Activated T-cell treated with anti-CD3 and anti-CD28 coated beads, Interleukin-2, amount 50 U/mL, for 72 hours (primary cell): Measurements from ENCODE around the gene THRSP. TPM values are rescaled to one million over a fixed set of nuclear protein-coding genes. Genes with fewer than 3 reads are reported as not detected.
A peak's percentile ranks its signal among the peaks of the same experiment; 100 is the strongest.
"Not testable (repeated sequence)": the region's sequence is repeated elsewhere in the genome, so short reads cannot be mapped to it uniquely, and the experiment has no call there.

Source experiments
- ATAC-seq, 2 donors: fragments of 150-1000 bp; cut with Tn5 transposase; replicated peaks in 1 of 2; 2 replicates each; pipeline ENCODE4 v1.10.0; 2021; ENCODE audit warnings: moderate library complexity in 2 of 2, mild to moderate bottlenecking in 1 of 2
- DNase-seq, 2 donors: peaks; one replicate each; pipeline ENCODE4 v3.0.0; 2021 to 2022; ENCODE audit warnings: mixed read lengths in 1 of 2
- H3K27ac Mint-ChIP-seq: one replicate; pipeline ENCODE4 v1.8.0; 2022; ENCODE audit warnings: mild to moderate bottlenecking, moderate library complexity, mixed read lengths
- H3K27me3 Mint-ChIP-seq: one replicate; pipeline ENCODE4 v1.8.0; 2022; ENCODE audit warnings: low read depth, mixed read lengths
- H3K36me3 Mint-ChIP-seq, 2 donors: one replicate each; pipeline ENCODE4 v1.8.0; 2022; ENCODE audit warnings: mixed read lengths in 2 of 2, mild to moderate bottlenecking in 1 of 2; ENCODE audit not compliant: insufficient read depth in 2 of 2
- H3K4me1 Mint-ChIP-seq: one replicate; pipeline ENCODE4 v1.8.0; 2022; ENCODE audit warnings: low read depth, mixed read lengths
- H3K4me3 Mint-ChIP-seq, 2 donors: one replicate each; pipeline ENCODE4 v1.8.0; 2022; ENCODE audit warnings: mild to moderate bottlenecking in 2 of 2, mixed read lengths in 2 of 2, moderate library complexity in 2 of 2
- H3K9me3 Mint-ChIP-seq, 2 donors: one replicate each; pipeline ENCODE4 v1.8.0; 2022; ENCODE audit warnings: mixed read lengths in 2 of 2
- total RNA-seq, 2 donors: library from RNA; stranded (reverse); gene quantifications; one replicate each; pipeline ENCODE4 v1.2.3, GENCODE V29; 2022

Gene THRSP
- total RNA-seq, 2 donors from 2014 or later: not detected

DNA sequence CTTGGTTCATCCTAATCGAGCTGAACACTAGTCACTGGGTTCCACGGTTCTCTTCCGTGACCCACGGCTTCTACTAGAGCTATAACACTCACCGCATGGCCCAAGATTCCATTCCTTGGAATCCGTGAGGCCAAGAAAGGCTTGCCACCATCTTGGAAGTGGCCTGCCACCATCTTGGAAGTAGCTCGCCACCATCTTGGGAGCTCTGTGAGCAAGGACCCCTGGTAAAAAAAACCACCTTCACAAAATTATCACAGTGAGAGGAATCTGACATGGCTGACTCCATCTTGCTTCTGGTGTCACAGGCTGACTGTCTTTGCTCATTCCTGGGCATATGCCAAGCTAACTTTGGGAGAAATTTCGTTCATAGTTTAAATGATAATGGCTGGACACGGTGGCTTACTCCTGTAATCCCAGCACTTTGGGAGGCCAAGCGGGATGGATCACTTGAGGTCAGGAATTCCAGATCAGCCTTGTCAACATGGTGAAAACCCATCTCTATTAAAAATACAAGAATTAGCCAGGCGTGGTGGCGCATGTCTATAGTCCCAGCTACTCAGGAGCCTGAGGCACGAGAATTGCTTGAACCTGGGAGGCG, 21.7 kb upstream of the THRSP start:
- no peaks in the 10 kb centered on the region for H3K9me3 Mint-ChIP-seq
- no peaks in the 10 kb centered on the region for H3K27me3 Mint-ChIP-seq
- no peaks in the 10 kb centered on the region for H3K36me3 Mint-ChIP-seq
- no peak for ATAC-seq
- peaks cover 29% of the 10 kb centered on the region for H3K4me1 Mint-ChIP-seq
- peak overlapping the region; percentile 3 to 23 for H3K4me3 Mint-ChIP-seq
- no peak overlapping the region for H3K27ac Mint-ChIP-seq
- DNase-seq: no peak

DNA sequence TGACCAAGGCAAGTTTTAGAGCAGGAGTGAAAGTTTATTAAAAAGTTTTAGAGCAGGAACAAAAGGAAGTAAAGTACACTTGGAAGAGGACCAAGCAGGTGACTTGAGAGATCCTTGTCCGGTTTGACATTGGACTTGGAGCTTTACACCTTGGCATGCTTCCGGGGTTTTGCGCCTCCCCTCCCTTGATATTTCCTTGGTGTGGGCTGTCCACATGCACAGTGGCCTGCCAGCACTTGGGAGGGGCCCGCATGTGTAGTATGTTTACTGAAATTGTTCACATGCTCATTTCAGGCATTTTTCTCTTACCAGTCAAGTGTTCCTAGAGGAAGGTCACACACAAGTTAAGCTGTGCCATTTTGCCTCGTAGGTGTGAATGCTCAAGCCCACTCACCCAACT, 19.0 kb upstream of the THRSP start:
- DNase-seq (no peak), ATAC-seq (no peak)
- Mint-ChIP-seq H3K4me1 (peaks cover 24% of the 10 kb centered on the region), H3K27ac (no peak overlapping the region), H3K9me3 (no peaks in the 10 kb centered on the region), H3K36me3 (no peaks in the 10 kb centered on the region), H3K27me3 (no peaks in the 10 kb centered on the region), H3K4me3 (no peak overlapping the region)

DNA sequence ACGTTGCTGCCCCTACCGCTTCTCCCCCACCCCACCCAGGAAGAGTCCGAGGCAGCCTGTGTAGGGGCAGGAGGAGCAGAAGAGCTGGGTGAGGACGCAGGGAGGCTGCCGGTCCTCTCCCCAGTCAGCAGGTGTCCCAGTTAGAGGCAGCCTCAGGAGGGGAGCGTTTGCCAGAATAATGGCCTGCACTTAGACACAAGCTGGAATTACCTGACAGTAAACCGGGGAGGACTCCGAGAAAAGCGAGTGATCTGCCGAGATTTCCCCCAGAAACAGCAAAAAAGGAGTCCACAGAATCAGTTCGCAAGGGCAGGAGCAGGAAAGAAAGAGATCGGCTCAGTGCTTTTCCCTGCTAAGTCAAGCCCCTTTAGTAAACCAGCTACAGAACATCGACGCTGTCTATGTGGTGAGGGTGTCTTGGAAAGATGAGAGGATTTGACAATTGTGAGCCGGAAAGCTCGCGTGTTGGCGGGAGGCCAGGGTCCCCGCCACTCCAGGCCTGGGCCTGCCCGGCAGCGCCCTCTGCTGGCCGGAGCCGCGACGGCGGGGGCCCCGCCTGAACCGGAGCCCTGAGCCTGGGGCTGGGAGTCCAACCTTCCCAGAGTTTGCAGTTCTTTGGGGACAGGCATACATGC, 17.7 kb upstream of the THRSP start:
- peak overlapping the region; percentile 70 to 76 for H3K4me3 Mint-ChIP-seq
- H3K9me3 Mint-ChIP-seq: no peaks in the 10 kb centered on the region
- DNase-seq (peak; percentile 81 to 89), ATAC-seq (peak; percentile 92 to 93)
- no peaks in the 10 kb centered on the region for H3K36me3 Mint-ChIP-seq
- H3K4me1 Mint-ChIP-seq: peaks cover 14% of the 10 kb centered on the region
- no peak overlapping the region for H3K27ac Mint-ChIP-seq
- no peaks in the 10 kb centered on the region for H3K27me3 Mint-ChIP-seq

DNA sequence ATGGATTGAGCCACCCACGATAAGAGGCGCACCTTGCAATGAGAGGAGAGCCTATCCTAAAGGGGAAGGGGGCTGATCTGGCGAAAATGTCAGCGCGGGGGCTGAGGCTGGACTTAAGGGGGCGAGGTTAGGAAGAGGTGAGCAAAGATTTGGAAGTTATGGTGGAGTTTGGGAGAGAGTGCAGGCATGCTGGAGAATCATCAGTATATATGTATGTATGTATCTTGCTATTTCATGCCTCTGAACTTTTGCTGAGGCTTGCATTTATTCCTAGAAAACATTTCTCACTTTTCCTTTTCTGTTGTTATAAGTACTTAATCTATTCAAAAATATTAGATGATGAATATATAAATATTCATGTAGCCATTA, 17.2 kb upstream of the THRSP start:
- H3K9me3 Mint-ChIP-seq: no peaks in the 10 kb centered on the region
- DNase-seq: no peak
- H3K4me3 Mint-ChIP-seq: no peak overlapping the region
- H3K4me1 Mint-ChIP-seq: peaks cover 15% of the 10 kb centered on the region
- H3K36me3 Mint-ChIP-seq: no peaks in the 10 kb centered on the region
- H3K27ac Mint-ChIP-seq: no peak overlapping the region
- peak; percentile 11 to 23 for ATAC-seq
- no peaks in the 10 kb centered on the region for H3K27me3 Mint-ChIP-seq

- H3K9me3 Mint-ChIP-seq: no peaks in the 10 kb centered on the region
- H3K27ac Mint-ChIP-seq: no peak overlapping the region
- peaks cover 15% of the 10 kb centered on the region for H3K4me1 Mint-ChIP-seq
- H3K36me3 Mint-ChIP-seq: no peaks in the 10 kb centered on the region
- no peaks in the 10 kb centered on the region for H3K27me3 Mint-ChIP-seq
- no peak overlapping the region for H3K4me3 Mint-ChIP-seq
- no peak for ATAC-seq
- no peak for DNase-seq
These were observed 15.1 kb upstream of the THRSP start for GRCh38 chr11:78048561-78048960.

DNA sequence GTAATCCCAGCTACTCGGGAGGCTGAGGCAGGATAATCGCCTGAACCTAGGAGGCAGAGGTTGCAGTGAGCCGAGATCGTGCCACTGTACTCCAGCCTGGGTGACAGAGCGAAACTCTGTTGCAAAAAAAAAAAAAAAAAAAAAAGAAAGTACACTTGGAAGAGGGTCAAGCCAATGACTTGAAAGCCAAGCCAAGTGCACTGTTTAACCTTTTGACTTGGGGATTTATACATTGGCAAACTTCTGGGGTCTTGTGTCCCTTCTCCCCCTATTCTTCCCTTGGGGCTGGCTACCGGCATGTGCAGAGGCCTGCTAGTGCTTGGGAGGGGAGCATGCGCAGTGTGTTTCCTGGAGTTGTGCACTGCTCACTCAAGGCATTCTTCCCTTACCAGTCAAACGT, 14.3 kb upstream of the THRSP start:
- ATAC-seq (no peak), DNase-seq (no peak)
- Mint-ChIP-seq H3K9me3 (no peaks in the 10 kb centered on the region), H3K27me3 (no peaks in the 10 kb centered on the region), H3K4me1 (peaks cover 15% of the 10 kb centered on the region), H3K36me3 (no peaks in the 10 kb centered on the region), H3K4me3 (no peak overlapping the region), H3K27ac (no peak overlapping the region)

DNA sequence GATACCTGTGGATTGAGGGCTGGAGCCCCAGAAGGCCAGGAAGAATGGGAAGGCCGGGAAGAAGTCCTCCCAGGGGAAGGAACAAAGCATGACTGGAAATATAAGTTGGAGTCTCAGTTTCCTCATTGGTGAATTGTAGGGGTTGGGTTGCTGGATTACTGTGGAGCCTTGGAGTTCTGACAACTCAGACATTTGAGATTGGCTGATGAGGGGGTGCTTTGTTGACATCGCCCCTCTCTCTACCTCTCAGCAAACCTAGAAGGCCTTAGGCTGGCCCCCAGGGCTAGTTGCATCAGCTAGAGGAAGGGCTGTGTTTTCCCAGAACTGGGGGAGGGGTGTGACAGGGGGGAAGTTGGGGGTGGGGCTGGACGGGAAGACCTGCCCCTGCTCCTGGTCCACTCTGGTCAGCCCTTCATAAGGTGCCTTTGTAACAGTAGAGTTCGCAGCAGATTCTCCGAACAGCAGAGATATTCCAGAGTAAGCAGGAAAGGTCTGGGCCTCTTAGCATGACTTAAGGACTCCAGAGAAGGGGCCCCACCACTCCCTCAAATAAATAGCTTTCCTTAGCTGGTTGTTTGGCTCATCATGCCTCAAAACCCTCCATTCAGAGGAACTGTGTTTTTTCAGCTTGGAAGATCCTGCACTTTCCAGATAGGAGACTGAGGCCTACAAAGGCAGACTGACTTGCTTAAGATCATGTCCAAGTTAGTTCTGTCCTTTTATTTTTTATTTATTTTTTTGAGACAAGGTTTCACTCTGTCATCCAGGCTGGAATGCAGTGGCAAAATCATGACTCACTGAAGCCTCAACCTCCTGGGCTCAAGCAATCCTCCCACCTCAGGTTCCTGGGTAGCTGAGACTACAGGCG, 12.5 kb upstream of the THRSP start:
- no peak for DNase-seq
- Mint-ChIP-seq H3K9me3 (no peaks in the 10 kb centered on the region), H3K27ac (peak overlapping the region; percentile 82), H3K4me1 (peaks cover 9% of the 10 kb centered on the region), H3K4me3 (no peak overlapping the region), H3K27me3 (no peaks in the 10 kb centered on the region), H3K36me3 (no peaks in the 10 kb centered on the region)
- no peak for ATAC-seq

GRCh38 chr11:78054971-78055370, 8.7 kb upstream of the THRSP start:
- peaks cover 5% of the 10 kb centered on the region for H3K4me1 Mint-ChIP-seq
- ATAC-seq (no peak), DNase-seq (no peak)
- H3K4me3 Mint-ChIP-seq: no peak overlapping the region
- no peak overlapping the region for H3K27ac Mint-ChIP-seq
- no peaks in the 10 kb centered on the region for H3K27me3 Mint-ChIP-seq
- H3K36me3 Mint-ChIP-seq: no peaks in the 10 kb centered on the region
- no peaks in the 10 kb centered on the region for H3K9me3 Mint-ChIP-seq

DNA sequence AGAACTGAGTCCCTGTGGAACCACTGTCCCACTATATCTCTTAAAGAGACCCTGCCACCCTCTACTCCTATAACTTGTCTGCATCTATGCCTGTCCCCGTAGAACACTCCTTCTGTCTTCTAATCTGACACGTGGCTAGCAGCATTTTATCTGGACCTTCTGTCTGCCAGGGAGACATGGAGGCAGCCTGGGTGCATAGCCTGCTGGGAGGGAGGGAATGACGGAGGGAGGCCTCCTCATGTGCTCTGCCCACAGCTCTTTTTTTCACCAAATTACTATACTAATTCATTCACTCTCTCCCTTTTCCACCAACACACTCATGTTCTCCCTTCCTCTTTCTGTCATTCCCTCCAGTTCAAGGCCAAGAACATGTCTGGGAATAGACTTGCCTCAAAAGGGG, 7.6 kb upstream of the THRSP start:
- Mint-ChIP-seq H3K4me1 (peaks cover 2% of the 10 kb centered on the region), H3K27me3 (no peaks in the 10 kb centered on the region), H3K36me3 (no peaks in the 10 kb centered on the region), H3K27ac (no peak overlapping the region), H3K9me3 (no peaks in the 10 kb centered on the region), H3K4me3 (no peak overlapping the region)
- DNase-seq (no peak), ATAC-seq (no peak)

DNA sequence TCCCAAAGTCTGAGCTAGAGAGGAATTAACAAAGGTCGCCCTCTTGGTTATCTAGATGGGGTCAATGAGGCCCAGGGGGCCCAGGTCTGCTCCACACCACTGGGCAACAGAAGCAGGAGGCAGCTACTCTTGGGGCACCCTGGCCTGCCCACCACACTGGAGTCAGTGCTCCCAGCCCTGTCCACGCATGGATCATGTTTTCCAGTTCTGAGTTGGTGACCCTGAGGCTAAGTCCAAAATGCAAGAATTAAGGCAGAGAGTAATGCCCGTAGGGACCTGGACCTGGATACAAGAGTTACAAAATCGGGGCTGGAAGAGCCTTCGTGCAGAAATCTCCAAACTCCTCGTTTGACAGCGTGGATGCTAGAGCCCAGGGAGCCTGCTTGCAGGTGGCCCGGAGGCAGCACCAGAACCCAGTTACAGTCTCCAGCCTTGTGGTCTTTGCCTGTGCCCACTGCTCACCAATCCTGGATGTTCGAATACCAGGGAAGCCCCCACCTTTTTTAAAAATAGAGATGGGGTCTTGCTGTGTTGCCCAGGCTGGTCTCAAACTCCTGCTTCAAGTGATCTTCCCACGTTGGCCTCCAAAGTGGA, 6.1 kb upstream of the THRSP start:
- Mint-ChIP-seq H3K4me3 (no peak overlapping the region), H3K36me3 (no peaks in the 10 kb centered on the region), H3K27me3 (no peaks in the 10 kb centered on the region), H3K9me3 (no peaks in the 10 kb centered on the region), H3K27ac (no peak overlapping the region), H3K4me1 (no peaks in the 10 kb centered on the region)
- DNase-seq (no peak), ATAC-seq (no peak)

GRCh38 chr11:78059749-78060328, 3.8 kb upstream of the THRSP start:
- not testable (repeated sequence) for H3K4me1 Mint-ChIP-seq, H3K27ac Mint-ChIP-seq, H3K9me3 Mint-ChIP-seq, H3K27me3 Mint-ChIP-seq, H3K36me3 Mint-ChIP-seq, ATAC-seq, DNase-seq, H3K4me3 Mint-ChIP-seq

DNA sequence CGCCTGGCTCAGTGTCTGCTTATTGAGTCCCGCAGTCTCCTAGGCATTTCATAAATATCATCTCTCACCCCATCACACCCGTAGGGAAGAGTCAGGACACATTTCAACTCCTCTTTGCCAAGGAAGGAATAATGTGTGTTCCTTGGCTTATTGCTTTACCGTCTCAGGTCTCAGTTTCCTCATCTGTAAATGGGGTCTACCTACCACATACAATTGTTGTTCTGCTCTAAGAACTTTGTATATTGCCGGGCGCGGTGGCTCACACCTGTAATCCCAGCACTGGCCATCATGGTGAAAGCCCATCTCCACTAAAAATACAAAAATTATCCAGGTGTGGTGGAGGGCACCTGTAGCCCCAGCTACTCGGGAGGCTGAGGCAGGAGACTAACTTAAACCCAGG, 3.1 kb upstream of the THRSP start:
- DNase-seq (no peak), ATAC-seq (no peak)
- no peaks in the 10 kb centered on the region for H3K27me3 Mint-ChIP-seq
- H3K4me1 Mint-ChIP-seq: no peaks in the 10 kb centered on the region
- H3K36me3 Mint-ChIP-seq: peaks cover 0 to 4% of the 10 kb centered on the region in 2 donors
- no peak overlapping the region for H3K4me3 Mint-ChIP-seq
- no peak overlapping the region for H3K27ac Mint-ChIP-seq
- no peaks in the 10 kb centered on the region for H3K9me3 Mint-ChIP-seq
